Measurements from ENCODE around the gene LRP3.

- TF ChIP-seq SUZ12 (IDR thresholded peaks at IDR 0.05) (no peak), ELF4 (IDR thresholded peaks at IDR 0.05) (no peak), NFRKB (IDR thresholded peaks at IDR 0.05) (no peak), SP1 (IDR thresholded peaks at IDR 0.05) (no peak)
Observed at GRCh38 chr19:33201473-33201872, 7.3 kb downstream of the LRP3 start.

Measured in HEK293T (cell line).